CD4-positive, alpha-beta T cell treated with Interleukin-15 for 1 hour (primary cell): ENCODE results near the gene NUB1.

Experiments used
- DNase-seq: peaks from one replicate; pipeline ENCODE4 v3.0.0-alpha.2; 2020

The NUB1 gene

DNA sequence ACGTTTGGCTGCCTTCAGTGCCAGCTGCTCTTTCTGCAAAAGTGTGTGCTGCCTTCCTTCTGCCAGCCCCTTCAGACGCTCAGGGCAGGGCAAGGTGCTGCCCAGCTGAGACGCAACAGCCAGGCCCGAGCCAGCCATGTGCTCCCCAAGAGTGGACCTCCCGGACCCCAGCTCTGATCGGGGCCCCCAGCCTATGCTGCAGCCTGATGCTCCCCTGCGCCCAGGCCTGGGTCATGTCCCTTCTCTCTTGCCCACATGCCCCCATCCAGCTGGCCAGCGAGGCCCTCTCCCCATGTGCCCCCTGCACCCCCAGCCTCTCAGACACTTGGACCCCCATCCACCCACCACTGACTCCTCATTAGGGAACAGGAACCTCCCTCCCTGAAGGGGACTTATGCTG is 50.4 kb downstream of the NUB1 start:
- peak; percentile 13 for DNase-seq

DNA sequence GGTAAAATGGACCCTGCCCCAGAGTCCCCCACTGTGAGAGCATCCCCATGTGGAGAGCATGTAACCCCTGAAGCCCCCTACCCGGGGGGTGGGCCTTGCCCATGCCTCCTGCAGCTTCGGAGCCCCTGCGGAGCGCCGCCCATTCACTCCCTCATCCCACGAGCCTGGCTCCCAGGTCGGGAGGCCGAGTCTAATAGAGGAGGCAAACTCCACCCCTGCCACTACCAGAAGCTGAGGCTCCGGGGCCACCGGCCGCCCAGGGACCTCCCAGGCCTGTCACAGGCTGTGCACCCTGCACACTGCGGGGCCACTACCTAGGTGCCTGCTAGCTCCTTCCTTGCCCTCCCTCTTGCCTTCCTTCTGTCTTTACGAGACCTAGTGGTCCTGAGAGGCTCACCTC is 50.8 kb downstream of the NUB1 start:
- no peak for DNase-seq

DNA sequence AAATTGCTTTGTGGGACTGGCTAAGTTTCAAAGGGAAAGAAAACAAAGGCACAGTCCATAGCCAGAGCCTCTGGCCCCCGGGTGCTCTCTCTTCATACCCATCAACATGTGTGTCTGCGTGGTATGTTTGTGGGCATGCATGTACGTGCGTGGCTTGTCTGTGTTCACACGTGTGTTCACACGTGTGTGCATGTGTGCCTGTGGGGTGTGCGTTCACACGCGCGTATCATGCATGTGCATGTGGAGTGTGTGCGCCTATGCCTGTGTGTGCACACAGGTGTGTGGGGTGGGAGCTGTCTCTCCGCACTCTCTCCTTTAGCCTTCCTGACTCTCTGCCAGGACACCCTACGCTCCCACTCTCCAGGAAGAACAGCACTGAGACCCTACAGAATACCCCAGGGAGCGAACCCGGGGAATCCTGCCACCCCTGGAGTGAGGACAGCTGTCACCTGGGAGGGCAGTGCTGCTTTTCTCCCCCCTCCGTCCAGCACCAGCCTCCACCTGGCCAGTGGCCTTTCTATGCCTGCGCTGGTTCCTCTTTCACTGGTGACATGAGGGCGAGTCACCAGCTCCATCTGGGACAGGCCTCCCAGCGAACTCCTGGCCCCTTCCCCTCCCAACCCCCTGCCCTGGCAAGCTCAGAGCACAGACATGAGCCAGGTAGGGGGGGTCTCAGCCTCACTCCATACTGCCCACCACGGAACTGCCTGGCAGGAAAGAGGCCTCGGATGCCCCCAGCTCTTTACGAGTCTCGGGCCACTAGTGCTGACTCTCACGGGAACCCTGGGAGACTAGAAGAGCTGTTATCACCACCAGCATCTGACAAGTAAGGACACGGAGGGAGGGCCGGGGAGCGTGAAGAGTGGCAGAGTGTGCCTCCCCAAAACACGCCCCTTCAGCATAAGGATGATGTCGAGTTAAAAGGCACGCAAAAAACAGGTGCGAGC is 51.7 kb downstream of the NUB1 start:
- peak; percentile 15 for DNase-seq

DNA sequence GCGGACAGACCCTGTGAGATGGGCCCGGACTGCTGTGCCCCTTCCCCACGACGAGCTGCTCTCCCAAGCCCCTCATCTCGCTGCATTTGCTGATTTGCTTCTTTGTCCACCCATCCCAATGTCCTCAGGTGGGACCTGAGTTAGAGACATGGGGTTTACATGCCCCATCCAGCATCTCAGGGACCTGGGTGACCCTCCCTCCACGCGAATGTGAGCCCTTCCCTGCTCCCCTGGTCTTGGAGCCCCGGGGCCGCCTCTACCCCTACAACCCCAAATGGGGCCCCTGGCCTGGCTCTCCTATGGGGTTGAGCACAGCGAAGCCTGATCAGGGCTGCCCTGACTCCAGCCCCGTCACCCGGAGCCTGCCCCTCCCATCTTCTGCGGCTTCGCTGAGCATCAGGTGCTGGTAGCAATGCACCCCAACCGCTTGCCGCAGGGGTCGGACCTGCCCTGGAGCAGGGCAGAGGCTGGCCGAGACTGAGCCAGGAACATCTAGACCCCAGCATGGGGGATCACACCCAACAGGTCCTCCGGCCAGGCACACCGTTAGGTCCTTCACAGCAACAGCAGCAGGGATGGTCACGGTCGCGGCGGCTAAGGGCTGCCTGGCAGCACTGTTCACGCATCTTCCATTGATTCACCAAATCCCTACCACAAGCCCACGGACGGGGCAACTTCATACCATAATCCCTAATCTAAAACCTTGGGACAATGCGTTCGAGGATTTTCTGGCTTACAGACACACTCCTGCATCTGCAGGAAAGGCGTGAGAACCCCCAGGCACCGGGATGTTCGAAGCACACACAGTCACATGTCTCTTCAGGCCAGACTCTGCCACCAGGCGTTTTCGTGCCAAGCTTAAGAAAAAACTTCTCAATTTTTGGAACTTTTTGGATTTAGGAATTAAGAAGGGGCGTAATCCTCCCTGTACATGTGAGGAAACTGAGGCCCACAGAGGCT is 52.7 kb downstream of the NUB1 start:
- peak; percentile 7 for DNase-seq

DNA sequence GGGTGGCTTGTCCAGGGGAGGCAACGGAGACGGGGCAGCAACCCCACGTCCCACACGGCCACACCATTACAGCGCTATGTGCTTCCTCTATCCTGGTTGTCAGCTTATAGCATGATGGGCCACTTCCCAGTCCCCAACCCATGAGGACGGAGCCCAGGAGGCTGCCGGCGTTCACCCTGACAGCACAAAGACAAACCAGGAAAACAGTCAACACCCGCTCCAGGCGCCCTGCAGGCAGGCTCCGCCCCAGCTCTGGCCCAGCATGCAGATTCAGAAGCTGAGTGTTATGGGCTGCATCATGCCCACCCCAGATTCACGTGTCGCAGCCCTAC is 53.4 kb downstream of the NUB1 start:
- DNase-seq: peak; percentile 14

DNA sequence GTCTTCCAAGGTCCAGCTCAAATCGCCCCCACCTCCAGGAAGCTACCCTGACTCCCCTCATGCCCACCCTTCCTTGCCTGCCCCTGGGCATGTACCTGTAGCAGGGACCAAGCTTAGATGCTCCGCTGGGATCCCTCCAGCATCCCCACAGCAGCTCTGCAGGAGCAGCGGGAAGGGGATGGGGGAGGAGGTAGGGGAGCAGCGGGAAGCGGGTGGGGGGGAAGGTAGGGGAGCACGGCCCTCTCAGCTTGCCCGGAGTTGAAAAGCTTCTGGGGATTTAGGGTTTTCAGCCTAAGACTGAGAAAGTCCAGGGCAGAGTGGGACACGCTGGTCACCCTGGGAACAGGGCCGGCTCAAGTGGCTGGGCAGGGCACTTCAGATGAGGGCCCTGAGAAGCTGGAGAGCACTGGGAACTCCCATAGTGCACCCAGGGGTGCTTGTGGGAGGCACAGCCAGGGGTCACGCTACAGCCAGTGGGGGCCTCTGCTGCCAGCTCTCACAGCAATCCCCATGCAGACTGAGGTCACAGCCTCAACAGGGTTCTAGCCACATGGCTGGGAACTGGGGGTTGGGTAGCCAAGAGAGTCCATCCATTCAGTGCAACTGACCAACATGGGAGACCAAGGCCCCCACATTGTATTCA is 54.8 kb downstream of the NUB1 start:
- DNase-seq: no peak

DNA sequence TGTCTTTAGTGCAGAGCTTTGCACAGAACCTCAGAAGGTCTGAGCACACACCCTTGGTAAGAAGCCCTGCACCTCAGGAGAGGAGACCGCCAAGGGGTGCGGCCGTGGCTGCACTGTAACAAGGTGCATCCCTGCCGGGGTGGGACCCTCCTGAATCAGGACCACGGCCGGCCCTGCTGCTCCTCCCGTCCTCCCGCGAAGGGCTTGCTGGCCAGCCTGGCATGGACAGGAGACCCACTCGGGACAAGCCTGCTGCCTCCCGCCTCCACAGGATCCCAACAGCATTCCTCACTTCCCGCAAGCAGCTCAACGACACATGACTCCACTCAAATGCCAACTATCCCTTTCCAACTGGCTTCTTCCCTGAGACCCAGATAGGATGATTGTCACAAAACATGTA is 55.4 kb downstream of the NUB1 start:
- no peak for DNase-seq

DNA sequence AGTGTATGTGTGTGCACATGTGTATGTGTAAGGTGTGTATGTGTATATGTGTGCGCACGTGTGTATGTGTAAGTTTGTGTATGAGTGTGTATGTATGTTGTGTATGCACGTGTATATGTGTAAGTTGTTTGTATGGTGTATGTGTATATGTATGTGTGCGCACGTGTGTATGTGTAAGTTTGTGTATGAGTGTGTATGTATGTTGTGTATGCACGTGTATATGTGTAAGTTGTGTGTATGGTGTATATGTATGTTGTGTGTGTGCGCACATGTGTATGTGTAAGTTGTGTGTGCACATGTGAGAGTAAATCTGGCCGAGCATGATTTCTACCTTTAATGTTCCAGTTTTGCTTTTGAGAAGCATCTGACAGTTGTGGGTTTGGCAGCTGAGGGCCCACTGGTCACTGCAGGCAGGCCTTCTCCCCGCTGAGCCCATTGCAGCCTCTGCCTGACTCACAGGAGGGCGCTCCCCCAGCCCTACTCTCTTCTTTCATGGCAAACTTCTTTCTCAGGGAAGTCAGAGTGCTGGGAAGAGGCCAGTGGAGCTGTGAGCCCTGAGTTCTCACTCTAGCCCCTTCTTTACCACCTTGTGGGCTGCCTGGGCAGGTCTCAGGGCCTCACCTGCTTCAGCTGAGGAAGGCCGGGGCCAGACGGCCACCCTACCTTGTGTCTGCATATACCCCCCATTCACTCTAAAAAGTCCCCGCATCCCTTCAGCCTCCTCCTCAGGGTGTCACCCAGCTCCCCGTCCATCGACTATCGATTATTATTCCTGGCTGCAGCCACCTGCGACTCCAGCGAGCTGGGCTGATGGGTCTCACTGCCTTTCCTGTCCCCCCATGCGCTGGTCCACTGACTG is 57.1 kb downstream of the NUB1 start:
- DNase-seq: no peak

DNA sequence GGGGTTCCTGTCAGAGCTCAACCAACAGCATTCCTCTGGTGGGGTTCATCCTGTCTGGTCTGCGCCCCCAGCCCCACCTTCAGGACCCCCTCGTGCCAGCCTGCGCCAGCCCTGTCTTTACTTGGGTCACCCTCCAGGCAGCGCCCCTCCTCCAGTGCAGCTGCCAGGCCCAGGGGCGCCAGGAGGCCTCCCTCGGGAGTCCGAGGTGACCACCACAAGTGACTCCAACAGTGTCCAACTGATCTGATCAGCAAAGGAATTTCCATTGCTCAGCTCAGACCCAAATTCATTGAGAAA is 57.6 kb downstream of the NUB1 start:
- no peak for DNase-seq

DNA sequence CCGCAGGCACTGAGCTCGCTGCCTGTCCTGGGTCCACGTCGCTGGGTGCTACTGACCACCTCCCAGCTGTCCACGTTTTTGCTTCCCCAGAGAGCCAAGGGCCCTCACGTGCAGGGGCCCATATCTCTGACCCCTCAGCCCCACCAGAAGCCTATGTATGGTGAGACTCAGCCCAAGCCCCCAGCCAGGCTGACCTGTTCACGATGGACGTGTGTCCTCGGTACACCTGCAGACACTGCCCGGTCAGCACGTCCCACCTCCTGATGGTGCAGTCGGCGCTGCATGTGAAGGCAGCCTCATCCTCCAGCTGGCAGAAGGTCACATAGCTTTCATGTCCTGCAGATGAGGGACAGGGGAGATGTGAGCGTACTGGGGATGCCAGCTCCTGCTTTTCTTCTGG is 58.3 kb downstream of the NUB1 start:
- no peak for DNase-seq

DNA sequence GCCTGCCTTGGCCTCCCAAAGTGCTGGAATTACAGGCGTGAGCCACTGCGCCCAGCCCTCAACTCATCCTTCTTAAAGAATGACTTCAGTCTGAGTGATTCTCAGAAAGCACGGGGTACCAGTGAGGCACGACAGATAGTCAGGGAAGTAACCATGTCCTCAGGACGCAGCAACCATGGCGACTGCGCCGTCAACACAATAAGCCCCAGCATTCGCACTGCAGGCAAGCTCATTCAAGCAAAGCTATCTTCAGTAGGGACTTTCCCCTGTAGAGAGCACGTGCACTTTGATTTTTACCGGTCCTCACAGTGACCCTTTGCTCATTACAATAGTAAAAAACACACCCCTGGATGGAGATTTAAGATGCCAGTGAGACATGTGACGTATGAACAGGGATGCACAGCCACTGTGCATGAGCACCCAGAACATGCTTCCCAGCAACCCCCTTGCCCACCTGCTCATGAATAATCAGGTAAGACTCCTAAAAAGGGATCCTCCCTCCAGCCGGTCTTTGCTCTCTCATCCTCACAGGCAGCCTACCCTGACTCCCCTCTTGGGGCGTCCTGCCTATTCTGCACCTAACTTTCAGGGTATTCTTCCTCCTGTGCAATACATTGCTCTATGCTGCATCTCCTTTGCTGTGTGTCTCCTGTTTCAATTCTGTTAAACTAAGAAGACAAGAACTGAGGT is 59.2 kb downstream of the NUB1 start:
- DNase-seq: peak; percentile 74

DNA sequence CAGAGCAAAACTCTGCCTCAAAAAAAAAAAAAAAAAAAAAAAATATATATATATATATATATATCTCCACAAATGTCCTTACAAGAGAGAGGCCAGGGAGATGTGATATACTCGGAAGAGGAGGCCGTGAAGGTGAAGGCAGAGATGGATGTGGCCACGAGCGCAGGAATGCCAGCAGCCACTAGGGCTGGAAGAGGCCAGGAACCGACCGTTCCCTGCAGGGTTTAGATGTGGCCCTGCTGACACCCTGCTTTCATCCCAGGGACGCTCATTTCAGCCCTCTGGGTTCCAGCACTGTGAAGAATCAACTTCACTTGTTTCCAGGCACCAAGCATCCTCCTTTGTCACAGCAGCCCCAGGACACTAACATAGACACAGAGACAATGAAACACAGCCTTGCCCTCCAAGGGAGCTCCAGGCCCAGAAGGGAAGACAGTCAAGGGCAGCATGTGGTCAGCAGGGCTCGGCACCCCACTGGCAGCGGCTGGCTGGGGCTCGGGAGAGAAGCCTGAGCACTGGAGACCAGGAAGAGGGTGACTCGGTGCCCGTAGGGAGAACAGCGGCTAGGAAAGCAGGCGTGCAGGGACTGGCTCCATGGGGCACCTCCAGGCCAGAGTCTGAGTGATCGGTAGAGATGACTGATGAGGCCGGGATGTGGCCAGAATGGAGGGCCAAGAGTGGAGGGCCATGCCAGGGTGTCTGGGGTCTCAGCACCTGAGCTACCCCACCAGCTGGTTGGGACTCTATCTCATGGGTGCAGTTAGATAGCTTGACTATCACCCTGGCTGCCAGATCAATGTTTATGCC is 60.6 kb downstream of the NUB1 start:
- DNase-seq: no peak

DNA sequence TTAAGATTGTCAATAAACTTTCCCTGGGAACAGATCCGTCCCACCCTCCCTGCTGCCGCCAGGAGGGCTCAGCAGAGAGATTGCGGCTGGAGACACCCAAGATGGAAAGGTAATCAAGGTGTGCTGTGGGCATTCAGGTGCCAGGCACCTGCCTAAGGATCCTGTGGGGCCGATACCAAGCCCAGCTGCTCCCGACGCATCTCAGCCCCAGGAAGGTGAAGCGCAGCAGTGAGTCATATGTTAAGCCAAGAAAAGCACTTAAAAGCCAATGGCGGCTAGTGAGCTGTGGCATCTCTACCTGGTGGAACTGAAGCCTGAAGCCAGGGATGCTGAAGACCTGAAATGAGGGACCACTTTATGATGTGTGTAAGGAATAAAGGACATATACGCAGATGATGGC is 62.2 kb downstream of the NUB1 start:
- no peak for DNase-seq

DNA sequence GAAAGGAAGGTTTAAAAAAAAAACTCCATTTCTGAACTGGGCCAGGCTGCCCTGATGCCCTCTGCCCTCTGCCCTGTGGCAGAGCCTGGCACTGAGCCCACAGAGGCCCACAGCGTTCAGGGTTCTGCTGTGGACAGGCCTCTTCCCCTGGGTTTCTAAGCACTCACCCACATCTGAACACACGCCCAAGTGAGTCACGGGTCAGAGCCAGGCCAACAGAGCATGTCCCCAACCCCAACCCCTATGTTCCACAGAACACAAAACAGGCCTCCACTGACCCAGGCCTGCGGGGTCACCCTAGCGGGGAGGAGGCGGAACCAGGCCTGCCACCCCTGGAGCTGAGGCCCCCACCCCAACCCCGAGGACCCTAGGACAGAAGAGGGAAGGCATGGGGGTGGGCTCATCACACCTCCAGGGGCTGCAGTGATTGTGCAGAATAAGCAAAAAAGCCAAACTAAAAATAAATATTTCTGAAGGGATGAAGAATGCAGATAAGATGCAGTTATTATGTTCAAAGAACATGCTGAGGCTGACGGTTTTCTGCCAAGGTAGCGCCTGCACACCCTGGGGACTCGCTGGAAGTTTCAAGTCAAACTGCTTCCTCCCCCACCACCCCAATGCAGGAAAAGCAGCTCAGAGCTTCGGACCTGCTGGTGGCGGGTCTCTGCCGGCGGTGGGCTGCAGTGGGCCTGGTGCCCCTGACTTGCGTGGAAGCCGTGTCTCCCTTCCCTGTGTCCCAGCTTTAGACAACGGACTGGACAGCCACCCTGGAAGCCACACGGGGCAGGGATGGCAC is 62.8 kb downstream of the NUB1 start:
- peak; percentile 62 for DNase-seq

DNA sequence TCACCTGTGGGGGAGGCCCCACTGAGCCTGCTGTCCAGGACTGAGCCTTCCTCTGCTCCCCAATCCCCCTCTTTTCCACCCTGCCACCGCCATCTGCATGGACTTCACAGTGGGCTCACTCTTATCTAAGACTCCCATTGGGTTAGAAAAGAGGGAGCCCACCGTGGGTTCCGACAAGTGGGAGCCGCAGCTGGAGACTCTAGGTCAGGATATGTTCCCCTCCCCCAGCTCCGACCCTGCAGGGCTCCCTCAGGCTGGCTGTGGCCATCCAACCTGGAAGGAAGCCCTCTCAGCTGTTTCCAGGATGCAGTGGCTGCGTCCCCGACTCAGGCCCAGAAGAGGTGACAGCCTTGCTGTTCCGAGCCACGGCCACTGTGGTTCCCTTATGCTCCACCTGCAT is 63.4 kb downstream of the NUB1 start:
- no peak for DNase-seq

DNA sequence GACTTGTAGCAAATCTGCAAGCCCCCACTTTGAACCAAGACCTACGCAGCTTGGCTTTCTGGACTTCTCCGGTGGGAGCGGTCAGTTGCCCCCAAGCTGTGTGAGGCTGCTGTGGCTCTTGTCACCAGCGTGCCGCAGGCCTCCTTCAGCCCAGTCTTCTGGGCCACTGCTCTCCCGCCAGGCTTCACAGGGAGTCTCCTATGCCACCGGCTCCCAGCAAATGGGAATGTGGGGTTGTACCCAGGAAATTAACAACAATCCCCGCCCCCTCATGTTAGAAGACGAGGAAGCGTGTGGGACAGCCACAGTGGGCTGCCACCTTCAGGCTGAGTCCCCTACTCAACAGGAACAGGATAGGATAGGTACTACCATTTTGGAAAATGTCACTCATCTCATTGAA is 64.0 kb downstream of the NUB1 start:
- no peak for DNase-seq

DNA sequence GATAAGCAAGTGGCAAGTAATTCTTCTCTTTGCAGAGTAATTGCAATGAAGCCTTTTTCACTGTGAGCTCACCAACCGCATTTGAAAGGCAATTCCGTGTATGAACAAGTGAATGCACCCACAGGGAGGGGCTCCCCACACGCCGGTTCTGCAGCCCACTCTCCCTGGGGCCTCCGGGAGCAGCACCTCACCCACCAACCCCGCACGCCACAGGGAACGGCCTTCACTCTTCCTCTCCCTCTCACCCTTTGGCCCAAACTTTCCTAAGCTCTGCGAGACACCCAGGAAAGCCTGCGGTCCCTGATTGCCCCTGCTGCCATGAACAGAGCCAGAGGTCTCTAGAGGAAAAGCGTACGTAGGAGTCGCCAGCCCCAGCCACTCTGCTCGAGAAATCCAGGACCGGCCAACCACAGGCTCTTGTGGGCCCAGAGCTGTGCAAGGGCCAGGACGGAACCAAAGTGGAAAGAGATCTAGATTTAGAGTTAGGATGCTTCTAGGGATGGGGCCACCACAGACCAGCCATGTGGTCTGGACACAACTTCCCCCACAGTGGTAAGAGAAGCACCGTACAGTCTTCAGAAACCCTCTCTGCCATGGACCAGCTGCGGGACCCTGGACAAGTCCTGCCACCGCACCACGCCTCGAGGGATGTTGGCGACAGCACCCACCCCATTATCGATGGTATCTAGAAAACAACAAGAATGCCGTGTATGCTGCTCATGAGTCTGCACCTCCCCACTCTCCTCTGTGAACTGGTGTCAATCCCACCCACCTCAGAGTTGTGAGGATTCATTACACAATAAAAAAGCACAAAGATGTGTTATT is 64.7 kb downstream of the NUB1 start:
- no peak for DNase-seq

DNA sequence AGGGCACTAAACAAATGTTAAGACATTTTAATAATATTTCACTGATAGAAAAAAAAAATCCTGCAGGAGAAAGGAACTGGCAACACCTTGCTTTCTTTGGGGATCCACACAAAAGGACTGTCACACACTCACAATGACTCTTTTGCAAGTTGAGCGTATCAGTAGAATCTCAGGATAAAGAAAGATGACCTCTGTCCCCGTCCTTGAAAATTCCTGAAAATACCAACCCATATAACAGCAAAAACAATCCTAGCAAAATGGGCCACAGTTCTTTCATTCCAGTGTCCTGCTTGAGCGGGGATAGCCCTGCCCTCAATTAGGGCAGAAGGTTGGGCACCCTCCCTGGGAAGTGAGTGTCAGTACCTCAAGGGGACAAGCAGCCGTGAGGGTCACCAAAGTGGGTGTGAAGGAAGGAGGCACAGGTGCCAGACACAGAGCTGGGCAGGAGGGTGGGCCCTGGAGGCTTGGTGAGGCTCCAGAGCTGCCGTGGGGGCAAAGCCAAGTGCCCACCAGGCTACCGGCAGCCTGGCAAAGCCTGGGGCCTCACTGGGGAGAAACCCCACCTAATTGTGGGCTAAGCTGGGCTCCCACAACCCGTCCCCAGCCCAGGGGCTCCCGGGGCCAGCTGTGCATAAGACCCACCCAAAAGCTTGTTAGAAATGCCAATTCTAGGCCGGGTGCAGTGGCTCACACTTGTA is 65.4 kb downstream of the NUB1 start:
- DNase-seq: no peak

DNA sequence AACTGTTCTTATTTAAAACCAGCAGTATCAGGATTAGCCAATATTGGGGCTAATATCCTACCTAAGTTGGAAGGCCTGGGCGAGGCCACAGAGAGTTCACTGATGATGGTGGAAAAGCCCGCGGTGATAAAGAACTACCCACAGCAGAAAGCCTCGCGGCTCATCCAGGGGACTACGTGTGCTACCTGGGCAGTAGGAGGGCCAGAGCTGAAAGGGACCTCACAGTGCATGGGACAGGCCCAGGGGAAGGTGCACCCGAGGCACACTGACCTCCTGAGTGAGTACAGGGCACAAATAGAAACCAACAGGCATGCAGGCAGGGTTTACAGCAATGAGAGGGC is 66.9 kb downstream of the NUB1 start:
- no peak for DNase-seq
